ENCODE results near the gene LRRC4C.

DNA sequence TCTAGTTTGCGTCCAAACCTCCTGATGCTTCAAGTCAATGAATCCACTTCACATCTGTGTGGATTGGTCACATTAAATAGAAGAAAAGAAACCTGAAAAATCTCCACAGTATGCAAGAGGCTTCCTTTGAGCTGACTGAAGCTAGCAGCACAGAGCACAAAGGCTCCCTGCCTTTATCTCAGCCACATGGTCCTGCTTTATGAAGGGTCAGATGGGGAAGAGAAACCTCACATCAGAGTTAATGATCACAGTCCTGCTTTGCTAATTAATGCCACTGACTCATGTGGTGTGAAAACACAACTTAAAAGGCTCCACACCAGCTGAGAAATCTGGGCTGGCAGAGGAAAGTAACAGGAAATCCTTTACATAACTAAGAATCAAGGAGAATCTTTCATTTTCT is 1291.0 kb downstream of the LRRC4C start:
- TF ChIP-seq, protein P1, sequence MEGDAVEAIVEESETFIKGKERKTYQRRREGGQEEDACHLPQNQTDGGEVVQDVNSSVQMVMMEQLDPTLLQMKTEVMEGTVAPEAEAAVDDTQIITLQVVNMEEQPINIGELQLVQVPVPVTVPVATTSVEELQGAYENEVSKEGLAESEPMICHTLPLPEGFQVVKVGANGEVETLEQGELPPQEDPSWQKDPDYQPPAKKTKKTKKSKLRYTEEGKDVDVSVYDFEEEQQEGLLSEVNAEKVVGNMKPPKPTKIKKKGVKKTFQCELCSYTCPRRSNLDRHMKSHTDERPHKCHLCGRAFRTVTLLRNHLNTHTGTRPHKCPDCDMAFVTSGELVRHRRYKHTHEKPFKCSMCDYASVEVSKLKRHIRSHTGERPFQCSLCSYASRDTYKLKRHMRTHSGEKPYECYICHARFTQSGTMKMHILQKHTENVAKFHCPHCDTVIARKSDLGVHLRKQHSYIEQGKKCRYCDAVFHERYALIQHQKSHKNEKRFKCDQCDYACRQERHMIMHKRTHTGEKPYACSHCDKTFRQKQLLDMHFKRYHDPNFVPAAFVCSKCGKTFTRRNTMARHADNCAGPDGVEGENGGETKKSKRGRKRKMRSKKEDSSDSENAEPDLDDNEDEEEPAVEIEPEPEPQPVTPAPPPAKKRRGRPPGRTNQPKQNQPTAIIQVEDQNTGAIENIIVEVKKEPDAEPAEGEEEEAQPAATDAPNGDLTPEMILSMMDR (IDR thresholded peaks at IDR 0.05), result no peak
- no peak for TF ChIP-seq POLR2A (IDR thresholded peaks at IDR 0.05)
